ENCODE results near the gene SPRY2.

- TF ChIP-seq CTCF (IDR thresholded peaks at IDR 0.05; ENCODE audit: low read depth, low read length) (no peak), EZH2phosphoT487 (IDR thresholded peaks at IDR 0.05; ENCODE audit: low read depth) (no peak)
Observed at GRCh38 chr13:80299046-80299445, 41.9 kb downstream of the SPRY2 start.

Data from OCI-LY3 (cell line).